GM23338 (cell line): ENCODE results near the gene LYRM2. TPM values are rescaled to one million over a fixed set of nuclear protein-coding genes. Genes with fewer than 3 reads are reported as not detected.
A peak's percentile ranks its signal among the peaks of the same experiment; 100 is the strongest.

Source experiments
- ATAC-seq: fragments of 200-7000 bp; cut with Tn5 transposase; 3 replicates; pipeline ENCODE4 v1.9.1; 2020
- DNase-seq: peaks from one replicate; pipeline ENCODE4 v3.0.0-alpha.2; 2015; ENCODE audit warnings: low spot score
- H2AFZ ChIP-seq: fragments of 200-600 bp; sonication (generic); 2 replicates; pipeline ENCODE4 v1.8.0; 2016; ENCODE audit warnings: antibody characterized with exemption, mild to moderate bottlenecking, moderate library complexity
- H3F3A ChIP-seq: fragments of 200-600 bp; sonication (generic); replicated peaks from 2 replicates; pipeline ENCODE4 v1.8.0; 2017; ENCODE audit warnings: antibody characterized with exemption, mixed run types, low read depth
- H3K27ac ChIP-seq: fragments of 200-600 bp; sonication (generic); 2 replicates; pipeline ENCODE4 v1.6.1; 2016; ENCODE audit warnings: low read depth
- H3K27me3 ChIP-seq: fragments of 200-600 bp; sonication (generic); 2 replicates; pipeline ENCODE4 v1.8.0; 2016; ENCODE audit warnings: mild to moderate bottlenecking, mixed run types, moderate library complexity; ENCODE audit not compliant: insufficient read depth
- H3K36me3 ChIP-seq: fragments of 200-600 bp; sonication (generic); 2 replicates; pipeline ENCODE4 v1.8.0; 2016; ENCODE audit warnings: mild to moderate bottlenecking; ENCODE audit not compliant: insufficient read depth
- H3K4me1 ChIP-seq: fragments of 200-600 bp; sonication (generic); 2 replicates; pipeline ENCODE4 v1.8.0; 2016; ENCODE audit warnings: mild to moderate bottlenecking, moderate library complexity; ENCODE audit not compliant: insufficient read depth
- H3K4me2 ChIP-seq: fragments of 200-600 bp; sonication (generic); 2 replicates; pipeline ENCODE4 v1.7.1; 2017; ENCODE audit warnings: mixed run types
- H3K4me3 ChIP-seq: fragments of 200-600 bp; sonication (generic); 2 replicates; pipeline ENCODE4 v1.6.1; 2016; ENCODE audit warnings: mixed run types
- H3K79me2 ChIP-seq: fragments of 200-600 bp; sonication (generic); replicated peaks from 2 replicates; pipeline ENCODE4 v1.8.0; 2017; ENCODE audit warnings: mild to moderate bottlenecking; ENCODE audit not compliant: insufficient read depth
- H3K9me2 ChIP-seq: fragments of 200-600 bp; sonication (generic); 2 replicates; pipeline ENCODE4 v1.8.0; 2017; ENCODE audit not compliant: insufficient read depth
- H4K20me1 ChIP-seq: fragments of 200-600 bp; sonication (generic); replicated peaks from 2 replicates; pipeline ENCODE4 v1.8.0; 2017; ENCODE audit warnings: mild to moderate bottlenecking; ENCODE audit not compliant: insufficient read depth
- H3K27ac Mint-ChIP-seq: 2 replicates; pipeline ENCODE4 v1.8.0; 2020; ENCODE audit warnings: inconsistent platforms, mild to moderate bottlenecking, moderate library complexity, mixed read lengths
- H3K27me3 Mint-ChIP-seq: 3 replicates; pipeline ENCODE4 v1.8.0; 2022; ENCODE audit warnings: low read depth, mild to moderate bottlenecking, moderate library complexity, mixed read lengths, inconsistent platforms; ENCODE audit not compliant: insufficient read depth, poor library complexity
- H3K36me3 Mint-ChIP-seq: 3 replicates; pipeline ENCODE4 v1.8.0; 2021; ENCODE audit warnings: low read depth, mild to moderate bottlenecking, inconsistent platforms, moderate library complexity, mixed read lengths
- H3K4me1 Mint-ChIP-seq: 3 replicates; pipeline ENCODE4 v1.8.0; 2020; ENCODE audit warnings: mild to moderate bottlenecking, inconsistent platforms, mixed read lengths
- H3K4me3 Mint-ChIP-seq: 3 replicates; pipeline ENCODE4 v1.8.0; 2021; ENCODE audit warnings: moderate library complexity, mild to moderate bottlenecking, inconsistent platforms, mixed read lengths
- H3K9me3 Mint-ChIP-seq: 3 replicates; pipeline ENCODE4 v1.8.0; 2020; ENCODE audit warnings: moderate library complexity, mild to moderate bottlenecking, inconsistent platforms, mixed read lengths
- CTCF ChIP-seq, 2 experiments: fragments of 200-600 bp in 1 of 2; sonication (generic) in 1 of 2; conservative IDR thresholded peaks; 2 replicates each; pipeline versions ENCODE4 v1.5.1 to v1.6.1; 2016 to 2017; ENCODE audit warnings: antibody characterized with exemption in 2 of 2, low read depth in 2 of 2, mild to moderate bottlenecking in 2 of 2, moderate library complexity in 1 of 2
- EZH2 ChIP-seq: fragments of 200-600 bp; sonication (generic); IDR thresholded peaks from one replicate; pipeline ENCODE4 v1.8.0; 2017; ENCODE audit warnings: antibody characterized with exemption, mild to moderate bottlenecking, low read depth; ENCODE audit not compliant: unreplicated experiment
- JUNB ChIP-seq: IDR thresholded peaks from one replicate; pipeline ENCODE4 v1.6.1; 2016; ENCODE audit warnings: antibody characterized with exemption; ENCODE audit not compliant: unreplicated experiment
- REST ChIP-seq: IDR thresholded peaks from one replicate; pipeline ENCODE4 v1.6.1; 2018; ENCODE audit warnings: antibody characterized with exemption; ENCODE audit not compliant: unreplicated experiment
- STAT1 ChIP-seq: IDR thresholded peaks from one replicate; pipeline ENCODE4 v1.6.1; 2016; ENCODE audit warnings: antibody characterized with exemption; ENCODE audit not compliant: unreplicated experiment
- polyA plus RNA-seq: library from polyadenylated mRNA; unstranded; fragments of >200 nt; fragmentation: Nextera tagmentation; extraction: Ambion mirVana; gene quantifications from 2 replicates; pipeline ENCODE4 v1.2.1, GENCODE V29; 2016
- total RNA-seq: library from RNA; depleted of rRNA; stranded (reverse); fragments of >200 nt; shearing (Covaris generic); gene quantifications from 2 replicates; pipeline ENCODE4 v1.2.3, GENCODE V29; 2014
- TF ChIP-seq, protein P1 (sequence below): IDR thresholded peaks from 2 replicates; pipeline ENCODE4 v1.6.1; 2016; ENCODE audit warnings: antibody characterized with exemption

Gene LYRM2
- total and polyA plus RNA-seq, 2 experiments from 2014 or later = 20.3 to 67.3 TPM

DNA sequence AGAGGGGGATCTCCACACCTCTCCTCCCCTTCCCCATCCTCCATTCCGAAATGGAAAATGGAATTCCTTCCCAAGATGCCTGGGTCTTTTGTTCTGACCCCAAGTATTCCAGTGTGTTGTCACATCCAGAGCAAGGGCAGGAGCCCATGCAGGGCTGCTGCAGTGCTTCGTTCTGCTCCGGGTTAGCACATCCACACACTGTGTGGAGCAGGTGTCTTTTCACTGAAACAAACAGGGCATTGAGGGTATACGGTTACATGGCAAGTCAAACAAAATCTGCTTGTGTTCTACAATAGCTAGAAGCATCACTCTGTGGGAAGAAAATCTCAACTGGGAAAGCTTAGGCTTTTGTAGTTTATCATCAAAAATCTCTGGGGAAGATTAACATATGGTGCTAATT lies 56.9 kb downstream of the LYRM2 start:
- DNase-seq (no peak), ATAC-seq (peak; percentile 61)
- peaks cover 16% of the 10 kb centered on the region for H3K4me1 Mint-ChIP-seq
- H3K9me2 ChIP-seq = no peaks in the 10 kb centered on the region
- no peaks in the 10 kb centered on the region for H3K79me2 ChIP-seq
- no peak overlapping the region for H3K27ac ChIP-seq
- H4K20me1 ChIP-seq = no peaks in the 10 kb centered on the region
- no peaks in the 10 kb centered on the region for H3K36me3 Mint-ChIP-seq
- H3K9me3 Mint-ChIP-seq = no peaks in the 10 kb centered on the region; the same call in 2 of the 3 replicates
- H3F3A ChIP-seq = no peaks in the 10 kb centered on the region
- no peak overlapping the region for H3K4me3 ChIP-seq
- no peaks in the 10 kb centered on the region for H3K4me1 ChIP-seq
- H2AFZ ChIP-seq = no peak overlapping the region
- no peak overlapping the region for H3K4me2 ChIP-seq
- H3K36me3 ChIP-seq = no peaks in the 10 kb centered on the region
- no peaks in the 10 kb centered on the region for H3K27me3 ChIP-seq
- H3K4me3 Mint-ChIP-seq = no peak overlapping the region
- peaks cover 5% of the 10 kb centered on the region for H3K27me3 Mint-ChIP-seq
- TF ChIP-seq STAT1 (no peak), REST (no peak), EZH2 (no peak), JUNB (no peak)
- no peak overlapping the region for H3K27ac Mint-ChIP-seq

- TF ChIP-seq, protein P1, sequence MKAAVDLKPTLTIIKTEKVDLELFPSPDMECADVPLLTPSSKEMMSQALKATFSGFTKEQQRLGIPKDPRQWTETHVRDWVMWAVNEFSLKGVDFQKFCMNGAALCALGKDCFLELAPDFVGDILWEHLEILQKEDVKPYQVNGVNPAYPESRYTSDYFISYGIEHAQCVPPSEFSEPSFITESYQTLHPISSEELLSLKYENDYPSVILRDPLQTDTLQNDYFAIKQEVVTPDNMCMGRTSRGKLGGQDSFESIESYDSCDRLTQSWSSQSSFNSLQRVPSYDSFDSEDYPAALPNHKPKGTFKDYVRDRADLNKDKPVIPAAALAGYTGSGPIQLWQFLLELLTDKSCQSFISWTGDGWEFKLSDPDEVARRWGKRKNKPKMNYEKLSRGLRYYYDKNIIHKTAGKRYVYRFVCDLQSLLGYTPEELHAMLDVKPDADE = no peak
- peak in 1 of 2 experiments; percentile 25; a peak in 1 of 4 replicates for TF ChIP-seq CTCF (conservative IDR thresholded peaks at IDR 0.05; ENCODE audit: low read depth in 2 of 2)
- H3K4me3 ChIP-seq = no peak overlapping the region
- H3K9me2 ChIP-seq = no peaks in the 10 kb centered on the region
- Mint-ChIP-seq H3K36me3 (no peaks in the 10 kb centered on the region), H3K4me3 (no peak overlapping the region), H3K27me3 (peaks cover 5% of the 10 kb centered on the region), H3K9me3 (no peaks in the 10 kb centered on the region; the same call in 2 of the 3 replicates), H3K4me1 (peaks cover 16% of the 10 kb centered on the region), H3K27ac (no peak overlapping the region)
- H3K36me3 ChIP-seq = no peaks in the 10 kb centered on the region
- H3K4me1 ChIP-seq = no peaks in the 10 kb centered on the region
- no peaks in the 10 kb centered on the region for H4K20me1 ChIP-seq
- H3K4me2 ChIP-seq = no peak overlapping the region
- no peaks in the 10 kb centered on the region for H3K79me2 ChIP-seq
- H2AFZ ChIP-seq = no peak overlapping the region
- ATAC-seq (peak; percentile 76), DNase-seq (no peak)
- H3K27me3 ChIP-seq = no peaks in the 10 kb centered on the region
- no peak overlapping the region for H3K27ac ChIP-seq
- no peaks in the 10 kb centered on the region for H3F3A ChIP-seq
Measured at GRCh38 chr6:89580997-89581666, 57.4 kb downstream of the LYRM2 start.
